Fibroblast of lung (primary cell): ENCODE measurements around the gene KCNJ5. TPM values are rescaled to one million over a fixed set of nuclear protein-coding genes. Genes with fewer than 3 reads are reported as not detected.

Experiments used
- DNase-seq, 2 donors: peaks; one replicate each; pipeline versions ENCODE4 v3.0.0 to v3.0.0-alpha.2; 2010; ENCODE audit warnings: low read depth in 2 of 2
- H2AFZ ChIP-seq: 2 replicates; pipeline ENCODE4 v1.5.1; 2012; ENCODE audit warnings: low read length, control low read depth, inconsistent platforms
- H3K27ac ChIP-seq: 2 replicates; pipeline ENCODE4 v1.5.1; 2011; ENCODE audit warnings: low read length, control low read depth; ENCODE audit not compliant: insufficient read depth
- H3K27me3 ChIP-seq: 2 replicates; pipeline ENCODE4 v1.5.1; 2011; ENCODE audit warnings: mild to moderate bottlenecking, low read length; ENCODE audit not compliant: control insufficient read depth, insufficient read depth
- H3K36me3 ChIP-seq: 2 replicates; pipeline ENCODE4 v1.5.1; 2011; ENCODE audit warnings: low read length; ENCODE audit not compliant: control insufficient read depth, insufficient read depth
- H3K4me1 ChIP-seq: 2 replicates; pipeline ENCODE4 v1.5.1; 2011; ENCODE audit warnings: low read length; ENCODE audit not compliant: control insufficient read depth, insufficient read depth; ENCODE audit errors: extremely low read depth
- H3K4me2 ChIP-seq: 2 replicates; pipeline ENCODE4 v1.5.1; 2011; ENCODE audit warnings: low read length, control low read depth; ENCODE audit not compliant: insufficient read depth; ENCODE audit errors: extremely low read depth
- H3K4me3 ChIP-seq, 4 experiments: fragments of 200-600 bp in 1 of 4; sonication (generic) in 1 of 4; replicated peaks in 1 of 4; 2 replicates each; pipeline ENCODE4 v1.5.1; 2011 to 2016; ENCODE audit warnings: low read length in 4 of 4, low read depth in 3 of 4, mild to moderate bottlenecking in 3 of 4, control low read depth in 2 of 4, inconsistent platforms in 1 of 4, mixed read lengths in 1 of 4; ENCODE audit not compliant: insufficient read depth in 1 of 4; ENCODE audit errors: control extremely low read depth in 1 of 4
- H3K79me2 ChIP-seq: 2 replicates; pipeline ENCODE4 v1.5.1; 2012; ENCODE audit warnings: mild to moderate bottlenecking, low read length, inconsistent platforms; ENCODE audit not compliant: control insufficient read depth, insufficient read depth
- H3K9ac ChIP-seq: 2 replicates; pipeline ENCODE4 v1.5.1; 2011; ENCODE audit warnings: mild to moderate bottlenecking, low read length, control low read depth; ENCODE audit not compliant: insufficient read depth
- H3K9me3 ChIP-seq: 2 replicates; pipeline ENCODE4 v1.5.1; 2012; ENCODE audit warnings: low read depth, low read length; ENCODE audit not compliant: control insufficient read depth, insufficient read depth
- H4K20me1 ChIP-seq: 2 replicates; pipeline ENCODE4 v1.5.1; 2011; ENCODE audit warnings: low read length; ENCODE audit not compliant: control insufficient read depth, insufficient read depth; ENCODE audit errors: extremely low read depth
- CTCF ChIP-seq, 2 donors: IDR thresholded peaks in 1 of 2; conservative IDR thresholded peaks in 1 of 2; 1 replicate in 1 of 2; 2 replicates in 1 of 2; pipeline ENCODE4 v1.5.1; 2011 to 2012; ENCODE audit warnings: low read length in 2 of 2, control low read depth in 1 of 2, inconsistent platforms in 1 of 2, low read depth in 1 of 2, mild to moderate bottlenecking in 1 of 2
- EZH2 ChIP-seq: IDR thresholded peaks from 2 replicates; pipeline ENCODE4 v1.5.1; 2012; ENCODE audit warnings: low read length, control low read depth, mild to moderate bottlenecking; ENCODE audit errors: missing control alignments
- polyA plus RNA-seq, 2 donors: library from polyadenylated mRNA; depleted of rRNA in 1 of 2; stranded (reverse) in 1 of 2; unstranded in 1 of 2; fragments of >200 nt; gene quantifications; 2 replicates each; pipeline ENCODE4 v1.2.1, GENCODE V29; 2011 to 2012; ENCODE audit warnings: missing spikeins in 1 of 2
- total RNA-seq: library from RNA; depleted of rRNA; stranded (reverse); fragments of >200 nt; gene quantifications from 2 replicates; pipeline ENCODE4 v1.2.1, GENCODE V29; 2014

Gene KCNJ5
- total and polyA plus RNA-seq, 2 donors (not counting 1 experiment from before 2014, with no cell fraction given): 0.24 to 0.33 TPM

GRCh38 chr11:128852327-128853023 is 38.7 kb upstream of the KCNJ5 start:
- DNase-seq: no peak
- Histone ChIP-seq H3K4me3 (no peak overlapping the region), H3K27me3 (peaks cover 6% of the 10 kb centered on the region), H4K20me1 (no peaks in the 10 kb centered on the region), H3K27ac (no peak overlapping the region), H2AFZ (no peak overlapping the region), H3K9me3 (no peaks in the 10 kb centered on the region), H3K9ac (no peak overlapping the region), H3K36me3 (no peaks in the 10 kb centered on the region), H3K79me2 (no peaks in the 10 kb centered on the region), H3K4me2 (no peak overlapping the region), H3K4me1 (no peaks in the 10 kb centered on the region)
- TF ChIP-seq EZH2: no peak
- TF ChIP-seq CTCF (conservative IDR thresholded peaks at IDR 0.05 in 1 of 2, IDR thresholded peaks at IDR 0.05 in 1 of 2; ENCODE audit: low read depth in 1 of 2, low read length in 2 of 2): no peak

DNA sequence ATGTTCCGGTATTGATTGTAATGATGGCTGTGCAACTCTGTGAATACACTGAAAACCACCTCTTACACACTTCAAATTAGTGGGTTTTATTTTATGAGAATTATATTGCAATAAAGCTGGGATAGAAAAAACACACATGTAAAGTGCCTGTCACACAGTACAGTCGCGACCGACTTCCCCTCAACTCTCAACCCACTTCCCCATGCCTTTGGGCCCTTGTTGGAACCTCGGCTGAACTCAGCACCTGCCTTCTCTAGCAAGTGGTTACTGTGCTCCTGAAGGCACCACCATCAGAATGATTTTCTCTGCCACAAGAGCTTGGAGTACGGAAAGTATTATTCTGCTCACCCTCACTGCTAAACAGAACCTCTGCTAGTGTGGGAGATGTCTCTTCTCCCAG is 37.6 kb upstream of the KCNJ5 start:
- H3K9me3 ChIP-seq: no peaks in the 10 kb centered on the region
- H3K36me3 ChIP-seq: no peaks in the 10 kb centered on the region
- peaks cover 8% of the 10 kb centered on the region for H3K27me3 ChIP-seq
- H3K79me2 ChIP-seq: no peaks in the 10 kb centered on the region
- no peak for DNase-seq
- TF ChIP-seq CTCF (conservative IDR thresholded peaks at IDR 0.05 in 1 of 2, IDR thresholded peaks at IDR 0.05 in 1 of 2; ENCODE audit: low read depth in 1 of 2, low read length in 2 of 2): no peak
- no peak for TF ChIP-seq EZH2
- no peak overlapping the region for H3K27ac ChIP-seq
- no peak overlapping the region for H3K4me2 ChIP-seq
- no peak overlapping the region for H3K9ac ChIP-seq
- no peaks in the 10 kb centered on the region for H3K4me1 ChIP-seq
- H3K4me3 ChIP-seq: no peak overlapping the region
- no peak overlapping the region for H2AFZ ChIP-seq
- H4K20me1 ChIP-seq: no peaks in the 10 kb centered on the region

GRCh38 chr11:128854841-128855240 is 36.3 kb upstream of the KCNJ5 start:
- Histone ChIP-seq H3K9me3 (no peaks in the 10 kb centered on the region), H3K4me2 (no peak overlapping the region), H3K36me3 (no peaks in the 10 kb centered on the region), H3K79me2 (no peaks in the 10 kb centered on the region), H3K27ac (no peak overlapping the region), H3K9ac (no peak overlapping the region), H3K27me3 (peaks cover 8% of the 10 kb centered on the region), H3K4me1 (no peaks in the 10 kb centered on the region), H2AFZ (no peak overlapping the region), H4K20me1 (no peaks in the 10 kb centered on the region), H3K4me3 (no peak overlapping the region)
- no peak for DNase-seq
- TF ChIP-seq CTCF (conservative IDR thresholded peaks at IDR 0.05 in 1 of 2, IDR thresholded peaks at IDR 0.05 in 1 of 2; ENCODE audit: low read depth in 1 of 2, low read length in 2 of 2) (no peak), EZH2 (no peak)
